Endothelial cell of umbilical vein (primary cell): Measurements from ENCODE around the gene PSMA4.

Source experiments
- EZH2 ChIP-seq: IDR thresholded peaks from 2 replicates; pipeline ENCODE4 v1.6.1; 2012; ENCODE audit warnings: borderline replicate concordance, low read depth, mild to moderate bottlenecking, moderate library complexity, low read length, inconsistent platforms; ENCODE audit not compliant: severe bottlenecking
- FOS ChIP-seq: IDR thresholded peaks from 2 replicates; pipeline ENCODE4 v1.6.1; 2011; ENCODE audit warnings: mild to moderate bottlenecking, low read length, moderate library complexity, borderline replicate concordance; ENCODE audit not compliant: insufficient read depth
- MAX ChIP-seq: IDR thresholded peaks from 2 replicates; pipeline ENCODE4 v1.6.1; 2011; ENCODE audit not compliant: insufficient read depth, insufficient read length
- MYC ChIP-seq: IDR thresholded peaks from one replicate; pipeline ENCODE4 v1.6.1; 2011; ENCODE audit warnings: mild to moderate bottlenecking, low read depth, low read length
- POLR2A ChIP-seq: IDR thresholded peaks from 2 replicates; pipeline ENCODE4 v1.6.1; 2012; ENCODE audit warnings: low read depth, mild to moderate bottlenecking, control low read depth, low read length
- POLR2AphosphoS5 ChIP-seq: IDR thresholded peaks from 2 replicates; pipeline ENCODE4 v1.6.1; 2012; ENCODE audit warnings: low read depth, mild to moderate bottlenecking, control low read depth, low read length, moderate library complexity; ENCODE audit not compliant: insufficient read depth
- TF ChIP-seq, protein P1 (sequence below), 2 donors: IDR thresholded peaks; 1 replicate in 1 of 2; 2 replicates in 1 of 2; pipeline ENCODE4 v1.5.1; 2011; ENCODE audit warnings: low read length in 2 of 2, mild to moderate bottlenecking in 2 of 2, moderate library complexity in 2 of 2, control low read depth in 1 of 2, inconsistent platforms in 1 of 2, low read depth in 1 of 2; ENCODE audit not compliant: insufficient read depth in 1 of 2; ENCODE audit errors: extremely low read depth in 1 of 2

DNA sequence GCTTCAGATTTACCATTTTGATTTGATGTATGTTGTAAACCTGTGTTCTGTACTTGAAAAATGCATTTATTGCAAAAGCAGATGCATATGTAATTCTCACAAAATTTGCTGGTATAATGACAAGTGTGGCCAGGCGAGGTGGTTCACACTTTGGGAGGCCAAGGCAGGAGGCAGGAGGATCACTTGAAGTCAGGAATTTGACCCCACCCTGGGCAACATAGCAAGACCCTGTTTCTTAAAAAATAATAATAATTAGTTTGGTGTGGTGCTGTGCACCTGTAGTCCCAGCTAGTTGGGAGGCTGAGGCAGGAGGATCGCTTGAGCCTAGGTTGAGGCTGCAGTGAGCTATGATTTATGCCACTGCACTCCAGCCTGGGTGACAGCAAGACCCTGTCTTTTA, 37.6 kb upstream of the PSMA4 start:
- TF ChIP-seq, protein P1, sequence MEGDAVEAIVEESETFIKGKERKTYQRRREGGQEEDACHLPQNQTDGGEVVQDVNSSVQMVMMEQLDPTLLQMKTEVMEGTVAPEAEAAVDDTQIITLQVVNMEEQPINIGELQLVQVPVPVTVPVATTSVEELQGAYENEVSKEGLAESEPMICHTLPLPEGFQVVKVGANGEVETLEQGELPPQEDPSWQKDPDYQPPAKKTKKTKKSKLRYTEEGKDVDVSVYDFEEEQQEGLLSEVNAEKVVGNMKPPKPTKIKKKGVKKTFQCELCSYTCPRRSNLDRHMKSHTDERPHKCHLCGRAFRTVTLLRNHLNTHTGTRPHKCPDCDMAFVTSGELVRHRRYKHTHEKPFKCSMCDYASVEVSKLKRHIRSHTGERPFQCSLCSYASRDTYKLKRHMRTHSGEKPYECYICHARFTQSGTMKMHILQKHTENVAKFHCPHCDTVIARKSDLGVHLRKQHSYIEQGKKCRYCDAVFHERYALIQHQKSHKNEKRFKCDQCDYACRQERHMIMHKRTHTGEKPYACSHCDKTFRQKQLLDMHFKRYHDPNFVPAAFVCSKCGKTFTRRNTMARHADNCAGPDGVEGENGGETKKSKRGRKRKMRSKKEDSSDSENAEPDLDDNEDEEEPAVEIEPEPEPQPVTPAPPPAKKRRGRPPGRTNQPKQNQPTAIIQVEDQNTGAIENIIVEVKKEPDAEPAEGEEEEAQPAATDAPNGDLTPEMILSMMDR (IDR thresholded peaks at IDR 0.05; ENCODE audit: extremely low read depth in 1 of 2, insufficient read depth in 1 of 2, low read depth in 1 of 2, low read length in 2 of 2) = no peak
- no peak for TF ChIP-seq MYC
- no peak for TF ChIP-seq POLR2A
- TF ChIP-seq POLR2AphosphoS5 = no peak
- TF ChIP-seq EZH2 = no peak
- TF ChIP-seq MAX = no peak
- TF ChIP-seq FOS = no peak
